Keratinocyte (primary cell): Measurements from ENCODE around the gene CORO2B. TPM values are rescaled to one million over a fixed set of nuclear protein-coding genes. Genes with fewer than 3 reads are reported as not detected.

Experiments
- DNase-seq: peaks from one replicate; pipeline ENCODE4 v3.0.0-alpha.2; 2011; ENCODE audit warnings: low read depth, missing footprints, low spot score
- FAIRE-seq: peaks from 2 replicates; lab custom pipeline; 2011; peaks lifted over from hg19 to GRCh38; lab: Jason Lieb, UNC
- H2AFZ ChIP-seq: 2 replicates; pipeline ENCODE4 v1.6.0; 2012; ENCODE audit warnings: low read length, control low read depth, inconsistent platforms; ENCODE audit not compliant: control insufficient read depth
- H3K27ac ChIP-seq: 2 replicates; pipeline ENCODE4 v1.5.1; 2011; ENCODE audit warnings: low read length; ENCODE audit not compliant: control insufficient read depth, insufficient read depth
- H3K27me3 ChIP-seq: 3 replicates; pipeline ENCODE4 v1.6.0; 2011; ENCODE audit warnings: low read length; ENCODE audit not compliant: control insufficient read depth, insufficient read depth; ENCODE audit errors: extremely low read depth
- H3K36me3 ChIP-seq, 2 experiments: 2 replicates in 1 of 2; 3 replicates in 1 of 2; pipeline ENCODE4 v1.5.1; 2011; ENCODE audit warnings: low read length in 2 of 2, mild to moderate bottlenecking in 1 of 2; ENCODE audit not compliant: control insufficient read depth in 2 of 2, insufficient read depth in 2 of 2; ENCODE audit errors: extremely low read depth in 1 of 2
- H3K4me1 ChIP-seq: 3 replicates; pipeline ENCODE4 v1.5.1; 2011; ENCODE audit warnings: low read length; ENCODE audit not compliant: control insufficient read depth, insufficient read depth; ENCODE audit errors: extremely low read depth
- H3K4me2 ChIP-seq: 3 replicates; pipeline ENCODE4 v1.6.0; 2011; ENCODE audit warnings: low read depth, low read length; ENCODE audit not compliant: control insufficient read depth, insufficient read depth; ENCODE audit errors: extremely low read depth
- H3K4me3 ChIP-seq, 3 experiments: fragments of 200-600 bp in 1 of 3; sonication (generic) in 1 of 3; 2 replicates in 2 of 3; 3 replicates in 1 of 3; pipeline ENCODE4 v1.5.1; 2011 to 2016; ENCODE audit warnings: low read length in 3 of 3, mild to moderate bottlenecking in 3 of 3, control low read depth in 2 of 3, inconsistent platforms in 1 of 3, low read depth in 1 of 3, mixed read lengths in 1 of 3, mixed run types in 1 of 3, moderate library complexity in 1 of 3; ENCODE audit not compliant: control insufficient read depth in 2 of 3, insufficient read depth in 2 of 3; ENCODE audit errors: extremely low read depth in 1 of 3
- H3K79me2 ChIP-seq: 2 replicates; pipeline ENCODE4 v1.6.0; 2012; ENCODE audit warnings: low read length; ENCODE audit not compliant: control insufficient read depth, insufficient read depth
- H3K9ac ChIP-seq: 3 replicates; pipeline ENCODE4 v1.6.0; 2011; ENCODE audit warnings: low read length; ENCODE audit not compliant: control insufficient read depth, insufficient read depth; ENCODE audit errors: extremely low read depth
- H3K9me1 ChIP-seq: 3 replicates; pipeline ENCODE4 v1.6.0; 2011; ENCODE audit warnings: low read length; ENCODE audit not compliant: control insufficient read depth, insufficient read depth; ENCODE audit errors: extremely low read depth
- H3K9me3 ChIP-seq: 2 replicates; pipeline ENCODE4 v1.5.1; 2012; ENCODE audit warnings: low read depth, low read length; ENCODE audit not compliant: control insufficient read depth
- H4K20me1 ChIP-seq: 3 replicates; pipeline ENCODE4 v1.6.0; 2011; ENCODE audit warnings: low read length; ENCODE audit not compliant: control insufficient read depth, insufficient read depth; ENCODE audit errors: extremely low read depth
- EZH2 ChIP-seq: IDR thresholded peaks from one replicate; pipeline ENCODE4 v1.6.1; 2012; ENCODE audit warnings: inconsistent platforms, mild to moderate bottlenecking, low read length, moderate library complexity
- dilution Hi-C: fragments of 300-500 bp; cut with MboI; formaldehyde crosslinking; loops from one replicate; pipeline ENCODE4 v1.7.0; 2020; ENCODE audit warnings: low sequenced_read_pairs; ENCODE audit not compliant: extremely low pct_ligation_motif_present
- polyA plus RNA-seq, 5 experiments: library from polyadenylated mRNA; depleted of rRNA in 3 of 5; stranded (reverse) in 3 of 5; stranded (forward) in 1 of 5; unstranded in 1 of 5; fragments of >200 nt; gene quantifications; 1 replicate in 1 of 5; 2 replicates in 3 of 5; 3 replicates in 1 of 5; pipeline versions ENCODE4 v1.2.1 to v1.2.3, GENCODE V29; 2011 to 2012; ENCODE audit warnings: missing spikeins in 2 of 5, low read depth in 1 of 5, low replicate concordance in 1 of 5
- TF ChIP-seq, protein P1 (sequence below), 3 experiments: IDR thresholded peaks in 1 of 3; conservative IDR thresholded peaks in 1 of 3; optimal IDR thresholded peaks in 1 of 3; 2 replicates in 2 of 3; 3 replicates in 1 of 3; pipeline versions ENCODE3 to v1.5.1; 2011; ENCODE audit warnings: low read length in 3 of 3, mild to moderate bottlenecking in 3 of 3, moderate library complexity in 2 of 3, control low read depth in 1 of 3, inconsistent platforms in 1 of 3; ENCODE audit not compliant: insufficient read depth in 2 of 3; ENCODE audit errors: extremely low read depth in 1 of 3

CORO2B gene
- polyA plus RNA-seq, 1 donor (not counting 4 experiments of a cell fraction or from before 2014, with no cell fraction given): 0.13 TPM

DNA sequence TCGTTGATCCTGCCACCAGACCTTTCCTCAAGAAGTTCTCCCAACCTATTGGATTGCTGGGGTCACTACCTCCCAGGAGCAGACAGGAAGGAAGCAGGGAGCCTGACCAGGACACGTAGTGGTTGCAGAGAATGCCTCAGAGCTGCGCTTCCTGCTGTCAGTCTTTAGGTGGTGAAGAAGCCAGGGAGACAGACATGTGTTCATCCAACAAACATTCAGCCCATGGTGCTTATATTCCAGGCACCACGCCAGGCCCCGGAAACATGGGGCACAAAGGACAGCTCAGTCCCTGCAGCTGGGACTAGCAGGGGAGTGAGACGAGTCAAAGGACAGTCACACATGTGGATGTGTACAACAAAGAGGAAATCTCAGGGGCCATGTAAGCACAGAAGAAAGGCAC, 26.0 kb upstream of the CORO2B start:
- Histone ChIP-seq H2AFZ (no peak overlapping the region), H3K9me1 (no peaks in the 10 kb centered on the region), H3K4me2 (no peak overlapping the region), H3K27me3 (peaks cover 4% of the 10 kb centered on the region), H3K36me3 (no peaks in the 10 kb centered on the region), H3K27ac (no peak overlapping the region), H4K20me1 (no peaks in the 10 kb centered on the region), H3K79me2 (no peaks in the 10 kb centered on the region), H3K9ac (no peak overlapping the region), H3K9me3 (no peaks in the 10 kb centered on the region), H3K4me1 (no peaks in the 10 kb centered on the region), H3K4me3 (no peak overlapping the region)
- dilution Hi-C loops: no loop called here
- no peak for DNase-seq
- TF ChIP-seq, protein P1, sequence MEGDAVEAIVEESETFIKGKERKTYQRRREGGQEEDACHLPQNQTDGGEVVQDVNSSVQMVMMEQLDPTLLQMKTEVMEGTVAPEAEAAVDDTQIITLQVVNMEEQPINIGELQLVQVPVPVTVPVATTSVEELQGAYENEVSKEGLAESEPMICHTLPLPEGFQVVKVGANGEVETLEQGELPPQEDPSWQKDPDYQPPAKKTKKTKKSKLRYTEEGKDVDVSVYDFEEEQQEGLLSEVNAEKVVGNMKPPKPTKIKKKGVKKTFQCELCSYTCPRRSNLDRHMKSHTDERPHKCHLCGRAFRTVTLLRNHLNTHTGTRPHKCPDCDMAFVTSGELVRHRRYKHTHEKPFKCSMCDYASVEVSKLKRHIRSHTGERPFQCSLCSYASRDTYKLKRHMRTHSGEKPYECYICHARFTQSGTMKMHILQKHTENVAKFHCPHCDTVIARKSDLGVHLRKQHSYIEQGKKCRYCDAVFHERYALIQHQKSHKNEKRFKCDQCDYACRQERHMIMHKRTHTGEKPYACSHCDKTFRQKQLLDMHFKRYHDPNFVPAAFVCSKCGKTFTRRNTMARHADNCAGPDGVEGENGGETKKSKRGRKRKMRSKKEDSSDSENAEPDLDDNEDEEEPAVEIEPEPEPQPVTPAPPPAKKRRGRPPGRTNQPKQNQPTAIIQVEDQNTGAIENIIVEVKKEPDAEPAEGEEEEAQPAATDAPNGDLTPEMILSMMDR (optimal IDR thresholded peaks at IDR 0.05 in 1 of 3, IDR thresholded peaks at IDR 0.05 in 1 of 3, conservative IDR thresholded peaks at IDR 0.05 in 1 of 3; ENCODE audit: extremely low read depth in 1 of 3, insufficient read depth in 2 of 3, low read length in 3 of 3): no peak
- no peak for TF ChIP-seq EZH2
- FAIRE-seq: no peak

DNA sequence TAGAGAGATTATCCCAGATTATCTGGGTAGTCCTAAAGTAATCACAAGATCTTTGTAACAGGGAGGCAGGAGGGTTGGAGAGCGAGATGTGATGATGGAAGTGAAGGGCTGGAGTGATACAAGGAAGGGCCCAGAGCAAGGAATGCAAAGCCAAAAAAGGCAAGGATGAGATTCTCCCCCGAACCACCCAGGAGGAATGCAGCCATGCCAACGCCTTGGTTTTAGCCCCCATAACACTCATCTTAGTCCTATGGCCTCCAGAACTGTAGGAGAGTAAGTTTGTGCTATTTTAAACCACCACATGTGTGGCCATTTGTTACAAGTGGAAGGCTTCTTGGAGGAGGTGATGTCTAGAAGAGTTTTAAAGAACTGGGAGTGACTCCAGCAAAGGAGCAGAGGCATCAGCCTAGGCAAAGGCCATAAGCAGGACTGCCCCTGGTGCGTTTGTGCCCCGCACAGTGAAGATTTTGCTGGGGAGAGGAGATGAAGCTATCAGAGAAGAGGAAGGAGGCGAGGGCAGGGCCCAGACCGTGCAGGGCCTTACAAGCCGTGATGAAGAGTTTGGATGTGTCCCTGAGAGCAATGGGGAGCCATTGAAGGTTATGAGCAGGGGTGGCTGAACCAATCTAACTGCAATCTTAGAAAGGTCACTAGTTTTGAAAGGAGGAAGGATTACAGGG, 25.3 kb upstream of the CORO2B start:
- no peaks in the 10 kb centered on the region for H3K9me3 ChIP-seq
- H4K20me1 ChIP-seq: no peaks in the 10 kb centered on the region
- no peaks in the 10 kb centered on the region for H3K9me1 ChIP-seq
- dilution Hi-C loops: no loop called here
- no peak overlapping the region for H3K4me2 ChIP-seq
- H3K4me1 ChIP-seq: peaks cover under 1% of the 10 kb centered on the region
- no peaks in the 10 kb centered on the region for H3K79me2 ChIP-seq
- no peak for TF ChIP-seq EZH2
- TF ChIP-seq, protein P1 (optimal IDR thresholded peaks at IDR 0.05 in 1 of 3, IDR thresholded peaks at IDR 0.05 in 1 of 3, conservative IDR thresholded peaks at IDR 0.05 in 1 of 3; ENCODE audit: extremely low read depth in 1 of 3, insufficient read depth in 2 of 3, low read length in 3 of 3): no peak
- no peak overlapping the region for H3K4me3 ChIP-seq
- peaks cover 4% of the 10 kb centered on the region for H3K27me3 ChIP-seq
- H2AFZ ChIP-seq: no peak overlapping the region
- H3K27ac ChIP-seq: no peak overlapping the region
- no peak overlapping the region for H3K9ac ChIP-seq
- DNase-seq: no peak
- no peak for FAIRE-seq
- no peaks in the 10 kb centered on the region for H3K36me3 ChIP-seq
